ENCODE data around the gene SWSAP1.
"Not testable (repeated sequence)": the region's sequence is repeated elsewhere in the genome, so short reads cannot be mapped to it uniquely, and the experiment has no call there.

Gene SWSAP1

DNA sequence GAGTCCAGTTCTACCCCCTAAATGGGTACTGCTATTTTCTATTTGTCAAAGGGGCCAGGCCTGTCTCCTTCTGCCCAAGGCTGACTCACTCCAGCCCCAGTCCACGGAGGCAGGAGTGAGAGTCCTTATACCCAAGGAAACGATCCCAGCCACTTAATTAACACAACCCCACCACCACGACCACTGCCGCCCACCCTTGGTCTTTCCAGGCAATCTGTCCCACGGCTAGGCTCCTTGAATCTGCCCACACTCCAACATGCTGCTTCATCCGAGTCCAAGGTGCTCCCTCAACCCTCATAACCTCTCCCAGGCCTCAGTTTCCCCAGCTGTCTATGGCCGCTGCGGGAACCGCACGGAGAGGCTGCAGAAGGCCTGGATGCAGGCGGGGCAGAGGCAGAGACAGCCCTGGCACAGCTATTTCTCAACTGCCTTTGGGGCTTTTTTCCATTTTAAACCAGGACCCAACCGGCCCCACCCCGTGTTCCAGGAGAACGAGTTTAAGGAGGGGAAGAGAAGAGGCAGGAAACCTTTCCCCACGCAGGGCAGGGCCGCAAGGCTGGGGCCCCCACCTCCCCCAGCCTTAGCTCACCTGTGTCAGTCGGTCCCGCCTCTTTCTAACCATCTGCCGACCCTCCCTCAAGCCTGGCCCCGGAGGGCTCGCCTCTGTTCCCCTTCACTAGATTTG lies 35.8 kb upstream of the SWSAP1 start:
- Histone ChIP-seq H2AFZ (ENCODE audit: low read length) (peak overlapping the region; percentile 75; the same call in 1 of the 2 replicates), H3K4me3 (ENCODE audit: low read length, poor library complexity, severe bottlenecking) (peak overlapping the region; percentile 82), H4K20me1 (ENCODE audit: insufficient read depth, low read length, poor library complexity, severe bottlenecking) (no peaks in the 10 kb centered on the region), H3F3A (ENCODE audit: low read depth) (0 out of 2 replicates have a peak, but pooled peaks cover 3% of the 10 kb centered on the region), H3K9me2 (replicated peaks; ENCODE audit: low read depth, low read length) (no peaks in the 10 kb centered on the region), H3K9ac (ENCODE audit: low read depth, low read length, poor library complexity, severe bottlenecking) (peak overlapping the region; percentile 91), H3K9me3 (ENCODE audit: insufficient read depth, low read depth, low read length) (no peaks in the 10 kb centered on the region), H3K79me2 (ENCODE audit: insufficient read depth, low read length) (peaks cover 11% of the 10 kb centered on the region; the same call in 1 of the 2 replicates), H3K4me1 (ENCODE audit: insufficient read depth, low read length, poor library complexity, severe bottlenecking) (peaks cover 27% of the 10 kb centered on the region), H3K36me3 (ENCODE audit: insufficient read depth, low read length) (no peaks in the 10 kb centered on the region), H3K27me3 (ENCODE audit: insufficient read depth, low read length, poor library complexity, severe bottlenecking) (no peaks in the 10 kb centered on the region), H3K4me2 (ENCODE audit: low read depth, low read length, poor library complexity, severe bottlenecking) (peak overlapping the region; percentile 83)
- no peak for TF ChIP-seq EZH2phosphoT487 (IDR thresholded peaks at IDR 0.05; ENCODE audit: borderline replicate concordance)
- TF ChIP-seq, protein P1, sequence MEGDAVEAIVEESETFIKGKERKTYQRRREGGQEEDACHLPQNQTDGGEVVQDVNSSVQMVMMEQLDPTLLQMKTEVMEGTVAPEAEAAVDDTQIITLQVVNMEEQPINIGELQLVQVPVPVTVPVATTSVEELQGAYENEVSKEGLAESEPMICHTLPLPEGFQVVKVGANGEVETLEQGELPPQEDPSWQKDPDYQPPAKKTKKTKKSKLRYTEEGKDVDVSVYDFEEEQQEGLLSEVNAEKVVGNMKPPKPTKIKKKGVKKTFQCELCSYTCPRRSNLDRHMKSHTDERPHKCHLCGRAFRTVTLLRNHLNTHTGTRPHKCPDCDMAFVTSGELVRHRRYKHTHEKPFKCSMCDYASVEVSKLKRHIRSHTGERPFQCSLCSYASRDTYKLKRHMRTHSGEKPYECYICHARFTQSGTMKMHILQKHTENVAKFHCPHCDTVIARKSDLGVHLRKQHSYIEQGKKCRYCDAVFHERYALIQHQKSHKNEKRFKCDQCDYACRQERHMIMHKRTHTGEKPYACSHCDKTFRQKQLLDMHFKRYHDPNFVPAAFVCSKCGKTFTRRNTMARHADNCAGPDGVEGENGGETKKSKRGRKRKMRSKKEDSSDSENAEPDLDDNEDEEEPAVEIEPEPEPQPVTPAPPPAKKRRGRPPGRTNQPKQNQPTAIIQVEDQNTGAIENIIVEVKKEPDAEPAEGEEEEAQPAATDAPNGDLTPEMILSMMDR (conservative IDR thresholded peaks at IDR 0.05; ENCODE audit: low read length): no peak

DNA sequence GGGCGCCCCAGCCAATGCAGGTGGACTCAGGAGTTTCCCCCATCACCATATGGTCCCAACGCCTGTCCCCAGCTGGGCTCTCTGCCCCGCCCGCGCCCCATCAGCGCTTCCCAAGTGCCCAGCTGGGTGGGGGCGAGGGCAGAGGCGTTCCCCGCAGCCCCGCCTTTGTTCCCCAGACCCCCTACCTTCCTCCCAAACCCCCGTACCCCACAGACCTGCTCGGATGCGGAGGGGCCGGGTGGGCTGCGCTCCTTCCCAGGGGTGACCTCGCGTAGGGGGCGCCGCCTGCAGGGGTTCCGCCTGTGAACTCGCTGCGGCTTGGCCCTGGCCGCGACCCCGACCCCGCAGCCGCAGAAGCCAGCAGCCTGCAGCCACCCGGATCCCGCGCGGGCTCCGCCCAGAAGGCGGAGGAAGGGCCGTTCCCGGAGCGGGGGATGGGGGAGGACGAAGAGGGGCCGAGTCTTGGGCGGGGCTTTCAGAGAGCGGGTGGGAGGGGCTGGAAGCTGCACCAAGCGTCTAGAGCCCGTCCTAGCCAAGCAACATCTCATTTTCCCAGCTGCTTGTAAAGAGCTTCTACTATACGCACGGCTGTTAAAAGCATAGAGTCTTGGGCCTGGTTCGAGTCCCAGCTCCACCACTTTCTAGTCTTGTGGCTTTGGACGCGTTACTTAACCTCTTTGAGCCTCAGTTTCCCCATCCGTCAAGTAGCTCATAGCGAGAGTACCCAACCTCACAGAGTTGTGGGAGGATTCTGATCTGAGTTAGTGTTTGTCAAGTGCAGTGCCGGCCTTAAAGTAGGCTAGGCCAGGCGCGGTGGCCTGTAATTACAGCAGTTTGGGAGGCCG lies 35.0 kb upstream of the SWSAP1 start, which contains the start of gene RAB3D:
Gene RAB3D, minus strand, starts transcription at position 404 of the 845 bp plus-strand sequence. CDS start 2,258 bp downstream, outside the sequence.
- no peak for TF ChIP-seq EZH2phosphoT487 (IDR thresholded peaks at IDR 0.05; ENCODE audit: borderline replicate concordance)
- TF ChIP-seq, protein P1 (conservative IDR thresholded peaks at IDR 0.05; ENCODE audit: low read length): no peak
- Histone ChIP-seq H3K27me3 (ENCODE audit: insufficient read depth, low read length, poor library complexity, severe bottlenecking) (no peaks in the 10 kb centered on the region), H4K20me1 (ENCODE audit: insufficient read depth, low read length, poor library complexity, severe bottlenecking) (no peaks in the 10 kb centered on the region), H3K9ac (ENCODE audit: low read depth, low read length, poor library complexity, severe bottlenecking) (peak within 1 kb of the TSS; percentile 91), H3F3A (ENCODE audit: low read depth) (peaks cover 7% of the 10 kb centered on the region), H3K4me1 (ENCODE audit: insufficient read depth, low read length, poor library complexity, severe bottlenecking) (peaks cover 33% of the 10 kb centered on the region), H3K9me3 (ENCODE audit: insufficient read depth, low read depth, low read length) (no peaks in the 10 kb centered on the region), H3K9me2 (replicated peaks; ENCODE audit: low read depth, low read length) (no peaks in the 10 kb centered on the region), H3K79me2 (ENCODE audit: insufficient read depth, low read length) (peaks cover 11% of the 10 kb centered on the region; the same call in 1 of the 2 replicates), H3K4me2 (ENCODE audit: low read depth, low read length, poor library complexity, severe bottlenecking) (peak within 1 kb of the TSS; percentile 83), H2AFZ (ENCODE audit: low read length) (peak within 1 kb of the TSS; percentile 92), H3K4me3 (ENCODE audit: low read length, poor library complexity, severe bottlenecking) (peak within 1 kb of the TSS; percentile 82), H3K36me3 (ENCODE audit: insufficient read depth, low read length) (no peaks in the 10 kb centered on the region)

DNA sequence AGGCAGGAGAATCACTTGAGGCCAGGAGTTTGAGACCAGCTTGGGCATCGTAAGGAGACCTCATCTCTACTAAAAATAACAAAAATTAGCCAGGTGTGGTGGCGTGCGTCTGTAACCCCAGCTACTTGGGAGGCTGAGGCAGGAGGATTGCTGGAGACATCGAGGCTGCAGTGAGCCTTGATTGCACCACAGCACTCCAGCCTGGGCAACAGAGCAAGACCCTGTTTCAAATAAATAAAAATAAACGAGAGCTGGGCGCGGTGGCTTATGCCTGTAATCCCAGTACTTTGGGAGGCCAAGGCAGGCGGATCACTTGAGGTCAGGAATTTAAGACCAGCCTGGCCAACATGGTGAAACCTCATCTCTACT lies 34.4 kb upstream of the SWSAP1 start:
- Histone ChIP-seq H3K4me3 (ENCODE audit: low read length, poor library complexity, severe bottlenecking) (peak overlapping the region; percentile 82), H3K79me2 (ENCODE audit: insufficient read depth, low read length) (peaks cover 12% of the 10 kb centered on the region; the same call in 1 of the 2 replicates), H3K4me2 (ENCODE audit: low read depth, low read length, poor library complexity, severe bottlenecking) (peak overlapping the region; percentile 83), H3K9ac (ENCODE audit: low read depth, low read length, poor library complexity, severe bottlenecking) (peak overlapping the region; percentile 91), H3K4me1 (ENCODE audit: insufficient read depth, low read length, poor library complexity, severe bottlenecking) (peaks cover 37% of the 10 kb centered on the region), H2AFZ (ENCODE audit: low read length) (peak overlapping the region; percentile 92)
- H3K9me2 ChIP-seq (replicated peaks; ENCODE audit: low read depth, low read length); H4K20me1 ChIP-seq (ENCODE audit: insufficient read depth, low read length, poor library complexity, severe bottlenecking); H3K27me3 ChIP-seq (ENCODE audit: insufficient read depth, low read length, poor library complexity, severe bottlenecking); H3F3A ChIP-seq (ENCODE audit: low read depth); H3K9me3 ChIP-seq (ENCODE audit: insufficient read depth, low read depth, low read length); H3K36me3 ChIP-seq (ENCODE audit: insufficient read depth, low read length): not testable (repeated sequence)

Data from Loucy (cell line).